Smooth muscle cell (in vitro differentiated cells): Measurements from ENCODE around the gene C16orf74. TPM values are rescaled to one million over a fixed set of nuclear protein-coding genes. Genes with fewer than 3 reads are reported as not detected.

ENCODE experiments used
- DNase-seq: peaks from one replicate; lab custom pipeline; 2025; ENCODE audit not compliant: unreplicated experiment; lab: John Stamatoyannopoulos, UW
- H2AFZ ChIP-seq: fragments of 200-600 bp; sonication (generic); 2 replicates; pipeline ENCODE4 v1.6.0; 2016; ENCODE audit warnings: antibody characterized with exemption, low read depth, mild to moderate bottlenecking
- H3F3A ChIP-seq: fragments of 200-600 bp; sonication (generic); 2 replicates; pipeline ENCODE4 v1.6.0; 2017; ENCODE audit warnings: antibody characterized with exemption, low read depth
- H3K27ac ChIP-seq: fragments of 200-600 bp; sonication (generic); 2 replicates; pipeline ENCODE4 v1.5.1; 2016; ENCODE audit warnings: low read depth, mild to moderate bottlenecking
- H3K27me3 ChIP-seq: fragments of 200-600 bp; sonication (generic); 2 replicates; pipeline ENCODE4 v1.6.1; 2016; ENCODE audit warnings: low read depth, mild to moderate bottlenecking
- H3K36me3 ChIP-seq: fragments of 200-600 bp; sonication (generic); 2 replicates; pipeline ENCODE4 v1.5.1; 2016; ENCODE audit warnings: low read depth
- H3K4me1 ChIP-seq: fragments of 200-600 bp; sonication (generic); 2 replicates; pipeline ENCODE4 v1.5.1; 2016; ENCODE audit warnings: low read depth
- H3K4me2 ChIP-seq: fragments of 200-600 bp; sonication (generic); 2 replicates; pipeline ENCODE4 v1.6.0; 2016; ENCODE audit warnings: mild to moderate bottlenecking
- H3K4me3 ChIP-seq: fragments of 200-600 bp; sonication (generic); 2 replicates; pipeline ENCODE4 v1.5.1; 2016; ENCODE audit warnings: mild to moderate bottlenecking
- H3K79me2 ChIP-seq: fragments of 200-600 bp; sonication (generic); 2 replicates; pipeline ENCODE4 v1.6.0; 2016; ENCODE audit warnings: low read depth, mild to moderate bottlenecking
- H3K9ac ChIP-seq: fragments of 200-600 bp; sonication (generic); 2 replicates; pipeline ENCODE4 v1.6.0; 2016; ENCODE audit warnings: low read depth
- H3K9me3 ChIP-seq: fragments of 200-600 bp; sonication (generic); replicated peaks from 2 replicates; pipeline ENCODE4 v1.5.1; 2016; ENCODE audit warnings: low read depth
- H4K20me1 ChIP-seq: fragments of 200-600 bp; sonication (generic); 2 replicates; pipeline ENCODE4 v1.6.0; 2016; ENCODE audit warnings: low read depth
- WGBS: methylation state at CpG from one replicate; pipeline ENCODE4 v1.1.7; 2016; ENCODE audit warnings: low lambda C conversion rate; 5-methylcytosine and 5-hydroxymethylcytosine counted together
- microRNA counts: library from miRNA; unstranded; fragments of <30 nt; microRNA quantifications from one replicate; lab custom pipeline; 2016
- microRNA-seq: library from miRNA; unstranded; fragments of <30 nt; microRNA quantifications from one replicate; pipeline ENCODE4, GENCODE V29; 2016; ENCODE audit warnings: borderline number of aligned reads
- polyA plus RNA-seq: library from polyadenylated mRNA; unstranded; fragments of >200 nt; fragmentation: Nextera tagmentation; extraction: Ambion mirVana; gene quantifications from 2 replicates; pipeline ENCODE4 v1.2.1, GENCODE V29; 2016
- small RNA-seq: library from RNA; depleted of rRNA; stranded (forward); fragments of <200 nt; gene quantifications from one replicate; pipeline ENCODE3, GENCODE V24; 2014
- total RNA-seq: library from RNA; depleted of rRNA; stranded (reverse); fragments of >200 nt; gene quantifications from 2 replicates; pipeline ENCODE4 v1.2.3, GENCODE V29; 2014
- TF ChIP-seq, protein P1 (sequence below): fragments of 200-600 bp; sonication (generic); IDR thresholded peaks from 2 replicates; pipeline ENCODE4 v1.5.1; 2017; ENCODE audit warnings: borderline replicate concordance, mild to moderate bottlenecking, antibody characterized with exemption; ENCODE audit not compliant: insufficient read depth, poor library complexity, severe bottlenecking

C16orf74 gene
- total and polyA plus RNA-seq, 2 experiments from 2014 or later, result 0.31 to 1.7 TPM

GRCh38 chr16:85658504-85659326, 92.2 kb downstream of the C16orf74 start:
- WGBS, result 96% methylated on average over 18 of the region's 18 CpGs
- Histone ChIP-seq H3K4me1 (peaks cover 4% of the 10 kb centered on the region), H3K36me3 (no peaks in the 10 kb centered on the region), H2AFZ (no peak overlapping the region), H3K9ac (no peak overlapping the region), H3F3A (no peaks in the 10 kb centered on the region), H3K27ac (no peak overlapping the region), H4K20me1 (peaks cover 48% of the 10 kb centered on the region), H3K9me3 (no peaks in the 10 kb centered on the region), H3K79me2 (no peaks in the 10 kb centered on the region), H3K4me3 (no peak overlapping the region), H3K27me3 (no peaks in the 10 kb centered on the region), H3K4me2 (no peak overlapping the region)
- DNase-seq, result no peak
- TF ChIP-seq, protein P1, sequence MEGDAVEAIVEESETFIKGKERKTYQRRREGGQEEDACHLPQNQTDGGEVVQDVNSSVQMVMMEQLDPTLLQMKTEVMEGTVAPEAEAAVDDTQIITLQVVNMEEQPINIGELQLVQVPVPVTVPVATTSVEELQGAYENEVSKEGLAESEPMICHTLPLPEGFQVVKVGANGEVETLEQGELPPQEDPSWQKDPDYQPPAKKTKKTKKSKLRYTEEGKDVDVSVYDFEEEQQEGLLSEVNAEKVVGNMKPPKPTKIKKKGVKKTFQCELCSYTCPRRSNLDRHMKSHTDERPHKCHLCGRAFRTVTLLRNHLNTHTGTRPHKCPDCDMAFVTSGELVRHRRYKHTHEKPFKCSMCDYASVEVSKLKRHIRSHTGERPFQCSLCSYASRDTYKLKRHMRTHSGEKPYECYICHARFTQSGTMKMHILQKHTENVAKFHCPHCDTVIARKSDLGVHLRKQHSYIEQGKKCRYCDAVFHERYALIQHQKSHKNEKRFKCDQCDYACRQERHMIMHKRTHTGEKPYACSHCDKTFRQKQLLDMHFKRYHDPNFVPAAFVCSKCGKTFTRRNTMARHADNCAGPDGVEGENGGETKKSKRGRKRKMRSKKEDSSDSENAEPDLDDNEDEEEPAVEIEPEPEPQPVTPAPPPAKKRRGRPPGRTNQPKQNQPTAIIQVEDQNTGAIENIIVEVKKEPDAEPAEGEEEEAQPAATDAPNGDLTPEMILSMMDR, result no peak

- TF ChIP-seq, protein P1, result no peak
- Histone ChIP-seq H3F3A (no peaks in the 10 kb centered on the region), H3K79me2 (no peaks in the 10 kb centered on the region), H4K20me1 (peaks cover 54% of the 10 kb centered on the region), H3K27me3 (no peaks in the 10 kb centered on the region), H3K9me3 (no peaks in the 10 kb centered on the region), H3K9ac (no peak overlapping the region), H2AFZ (no peak overlapping the region), H3K36me3 (no peaks in the 10 kb centered on the region), H3K4me2 (no peak overlapping the region), H3K27ac (no peak overlapping the region), H3K4me1 (peaks cover 3% of the 10 kb centered on the region), H3K4me3 (no peak overlapping the region)
- 89% methylated on average over 3 of the region's 3 CpGs for WGBS
- no peak for DNase-seq
Measured at GRCh38 chr16:85657996-85658395, 92.9 kb downstream of the C16orf74 start.

MicroRNAs encoded within 50 kb of the gene (microRNA counts, 767-probe panel; counts per million panel counts)
- microRNA hsa-miR-1910 (lab: Ali Mortazavi, UCI), result 183 counts per million

Small RNAs within 50 kb of the gene (microRNA-seq; reads per million reads assigned to microRNA genes)
- not detected for gene MIR1910

Small RNAs within 50 kb of the gene (small RNA-seq; reads per million reads assigned to genes)
- gene RN7SL381P (0.24 reads per million), gene RNU1-103P (not detected)

Other genes starting within 250 kb of the C16orf74 start
- 21.4 and 27.7 TPM in 2 replicates for gene GSE1, start 137.8 kb downstream of the C16orf74 start, total RNA-seq
- 13.6 and 17.1 TPM in 2 replicates for gene GSE1, start 137.8 kb downstream of the C16orf74 start, polyA plus RNA-seq
- 5.3 and 6.7 TPM in 2 replicates for gene GINS2, start 62.1 kb downstream of the C16orf74 start, total RNA-seq
- gene GINS2, start 62.1 kb downstream of the C16orf74 start, polyA plus RNA-seq, result 6.8 and 10.4 TPM in 2 replicates
- gene EMC8, start 48.4 kb upstream of the C16orf74 start, total RNA-seq, result 32.8 and 40.4 TPM in 2 replicates
- 40.9 and 49.2 TPM in 2 replicates for gene EMC8, start 48.4 kb upstream of the C16orf74 start, polyA plus RNA-seq
- 342 and 349 TPM in 2 replicates for gene COX4I1, start 48.6 kb upstream of the C16orf74 start, total RNA-seq
- gene COX4I1, start 48.6 kb upstream of the C16orf74 start, polyA plus RNA-seq, result 586 and 612 TPM in 2 replicates
- 1.1 and 3.4 TPM in 2 replicates for gene IRF8, start 148.1 kb upstream of the C16orf74 start, total RNA-seq
- 0.88 and 2.6 TPM in 2 replicates for gene IRF8, start 148.1 kb upstream of the C16orf74 start, polyA plus RNA-seq